PC-9 (cell line): Measurements from ENCODE around the gene IMPA2.

Experiments
- EZH2 ChIP-seq: fragments of 200-600 bp; sonication (generic); IDR thresholded peaks from 2 replicates; pipeline ENCODE4 v1.8.0; 2017; ENCODE audit warnings: antibody characterized with exemption, low read depth
- TF ChIP-seq, protein P1 (sequence below): fragments of 200-600 bp; sonication (generic); conservative IDR thresholded peaks from 2 replicates; pipeline ENCODE4 v1.6.1; 2017; ENCODE audit warnings: mixed run types, antibody characterized with exemption, mild to moderate bottlenecking, moderate library complexity

- TF ChIP-seq, protein P1, sequence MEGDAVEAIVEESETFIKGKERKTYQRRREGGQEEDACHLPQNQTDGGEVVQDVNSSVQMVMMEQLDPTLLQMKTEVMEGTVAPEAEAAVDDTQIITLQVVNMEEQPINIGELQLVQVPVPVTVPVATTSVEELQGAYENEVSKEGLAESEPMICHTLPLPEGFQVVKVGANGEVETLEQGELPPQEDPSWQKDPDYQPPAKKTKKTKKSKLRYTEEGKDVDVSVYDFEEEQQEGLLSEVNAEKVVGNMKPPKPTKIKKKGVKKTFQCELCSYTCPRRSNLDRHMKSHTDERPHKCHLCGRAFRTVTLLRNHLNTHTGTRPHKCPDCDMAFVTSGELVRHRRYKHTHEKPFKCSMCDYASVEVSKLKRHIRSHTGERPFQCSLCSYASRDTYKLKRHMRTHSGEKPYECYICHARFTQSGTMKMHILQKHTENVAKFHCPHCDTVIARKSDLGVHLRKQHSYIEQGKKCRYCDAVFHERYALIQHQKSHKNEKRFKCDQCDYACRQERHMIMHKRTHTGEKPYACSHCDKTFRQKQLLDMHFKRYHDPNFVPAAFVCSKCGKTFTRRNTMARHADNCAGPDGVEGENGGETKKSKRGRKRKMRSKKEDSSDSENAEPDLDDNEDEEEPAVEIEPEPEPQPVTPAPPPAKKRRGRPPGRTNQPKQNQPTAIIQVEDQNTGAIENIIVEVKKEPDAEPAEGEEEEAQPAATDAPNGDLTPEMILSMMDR, result no peak
- no peak for TF ChIP-seq EZH2
Observed at GRCh38 chr18:11981192-11981542, at the start of gene IMPA2.
